Fibroblast of lung (primary cell): ENCODE measurements around the gene SNX2. TPM values are rescaled to one million over a fixed set of nuclear protein-coding genes. Genes with fewer than 3 reads are reported as not detected.
"Not testable (repeated sequence)": the region's sequence is repeated elsewhere in the genome, so short reads cannot be mapped to it uniquely, and the experiment has no call there.

ENCODE experiments used
- DNase-seq, 2 donors: peaks; one replicate each; pipeline versions ENCODE4 v3.0.0 to v3.0.0-alpha.2; 2010; ENCODE audit warnings: low read depth in 2 of 2
- H2AFZ ChIP-seq: 2 replicates; pipeline ENCODE4 v1.5.1; 2012; ENCODE audit warnings: low read length, control low read depth, inconsistent platforms
- H3K27ac ChIP-seq: 2 replicates; pipeline ENCODE4 v1.5.1; 2011; ENCODE audit warnings: low read length, control low read depth; ENCODE audit not compliant: insufficient read depth
- H3K27me3 ChIP-seq: 2 replicates; pipeline ENCODE4 v1.5.1; 2011; ENCODE audit warnings: mild to moderate bottlenecking, low read length; ENCODE audit not compliant: control insufficient read depth, insufficient read depth
- H3K36me3 ChIP-seq: 2 replicates; pipeline ENCODE4 v1.5.1; 2011; ENCODE audit warnings: low read length; ENCODE audit not compliant: control insufficient read depth, insufficient read depth
- H3K4me1 ChIP-seq: 2 replicates; pipeline ENCODE4 v1.5.1; 2011; ENCODE audit warnings: low read length; ENCODE audit not compliant: control insufficient read depth, insufficient read depth; ENCODE audit errors: extremely low read depth
- H3K4me2 ChIP-seq: 2 replicates; pipeline ENCODE4 v1.5.1; 2011; ENCODE audit warnings: low read length, control low read depth; ENCODE audit not compliant: insufficient read depth; ENCODE audit errors: extremely low read depth
- H3K4me3 ChIP-seq, 4 experiments: fragments of 200-600 bp in 1 of 4; sonication (generic) in 1 of 4; replicated peaks in 1 of 4; 2 replicates each; pipeline ENCODE4 v1.5.1; 2011 to 2016; ENCODE audit warnings: low read length in 4 of 4, low read depth in 3 of 4, mild to moderate bottlenecking in 3 of 4, control low read depth in 2 of 4, inconsistent platforms in 1 of 4, mixed read lengths in 1 of 4; ENCODE audit not compliant: insufficient read depth in 1 of 4; ENCODE audit errors: control extremely low read depth in 1 of 4
- H3K79me2 ChIP-seq: 2 replicates; pipeline ENCODE4 v1.5.1; 2012; ENCODE audit warnings: mild to moderate bottlenecking, low read length, inconsistent platforms; ENCODE audit not compliant: control insufficient read depth, insufficient read depth
- H3K9ac ChIP-seq: 2 replicates; pipeline ENCODE4 v1.5.1; 2011; ENCODE audit warnings: mild to moderate bottlenecking, low read length, control low read depth; ENCODE audit not compliant: insufficient read depth
- H3K9me3 ChIP-seq: 2 replicates; pipeline ENCODE4 v1.5.1; 2012; ENCODE audit warnings: low read depth, low read length; ENCODE audit not compliant: control insufficient read depth, insufficient read depth
- H4K20me1 ChIP-seq: 2 replicates; pipeline ENCODE4 v1.5.1; 2011; ENCODE audit warnings: low read length; ENCODE audit not compliant: control insufficient read depth, insufficient read depth; ENCODE audit errors: extremely low read depth
- EZH2 ChIP-seq: IDR thresholded peaks from 2 replicates; pipeline ENCODE4 v1.5.1; 2012; ENCODE audit warnings: low read length, control low read depth, mild to moderate bottlenecking; ENCODE audit errors: missing control alignments
- polyA plus RNA-seq, 2 donors: library from polyadenylated mRNA; depleted of rRNA in 1 of 2; stranded (reverse) in 1 of 2; unstranded in 1 of 2; fragments of >200 nt; gene quantifications; 2 replicates each; pipeline ENCODE4 v1.2.1, GENCODE V29; 2011 to 2012; ENCODE audit warnings: missing spikeins in 1 of 2
- total RNA-seq: library from RNA; depleted of rRNA; stranded (reverse); fragments of >200 nt; gene quantifications from 2 replicates; pipeline ENCODE4 v1.2.1, GENCODE V29; 2014
- TF ChIP-seq, protein P1 (sequence below), 2 donors: IDR thresholded peaks in 1 of 2; conservative IDR thresholded peaks in 1 of 2; 1 replicate in 1 of 2; 2 replicates in 1 of 2; pipeline ENCODE4 v1.5.1; 2011 to 2012; ENCODE audit warnings: low read length in 2 of 2, control low read depth in 1 of 2, inconsistent platforms in 1 of 2, low read depth in 1 of 2, mild to moderate bottlenecking in 1 of 2

Gene SNX2
- total and polyA plus RNA-seq, 2 donors (not counting 1 experiment from before 2014, with no cell fraction given): 73.5 to 123 TPM

DNA sequence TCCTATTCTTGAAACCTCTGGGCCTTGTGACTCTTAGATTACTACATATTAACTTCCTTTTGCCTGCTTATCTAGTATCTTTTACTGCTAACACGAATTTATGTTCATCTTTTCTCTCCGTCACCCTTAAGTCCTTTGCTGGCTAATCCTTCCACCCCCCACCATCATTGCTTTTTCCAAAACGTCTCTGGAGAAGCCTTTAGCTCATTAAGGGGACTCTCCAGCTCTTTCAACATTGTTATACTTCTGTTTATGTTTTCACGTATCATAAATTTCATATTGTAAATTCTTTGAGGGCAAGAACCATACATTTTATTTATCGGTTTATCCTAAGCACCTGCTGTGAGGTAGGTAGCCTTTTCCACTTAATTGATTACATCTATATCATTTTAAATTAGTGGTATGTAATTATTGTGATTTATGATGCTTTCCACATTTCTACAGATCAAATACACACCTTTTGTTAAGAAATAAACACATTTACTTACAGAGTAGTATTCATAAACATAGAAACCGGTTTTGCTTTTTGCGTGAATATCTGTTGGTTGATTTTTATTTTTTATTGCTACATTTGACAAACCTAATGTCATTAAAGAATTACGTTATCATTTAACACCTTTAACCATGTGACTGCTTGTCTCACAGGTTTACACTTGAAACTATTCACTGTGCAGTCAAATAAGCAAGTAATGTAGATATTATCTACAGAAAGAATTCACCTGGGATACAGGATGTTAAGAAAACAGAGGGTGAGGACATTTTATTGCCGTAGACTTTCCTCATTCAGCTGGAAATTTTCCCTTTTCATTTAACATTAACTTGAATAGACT lies 15.4 kb upstream of the SNX2 start:
- no peak for DNase-seq
- TF ChIP-seq, protein P1, sequence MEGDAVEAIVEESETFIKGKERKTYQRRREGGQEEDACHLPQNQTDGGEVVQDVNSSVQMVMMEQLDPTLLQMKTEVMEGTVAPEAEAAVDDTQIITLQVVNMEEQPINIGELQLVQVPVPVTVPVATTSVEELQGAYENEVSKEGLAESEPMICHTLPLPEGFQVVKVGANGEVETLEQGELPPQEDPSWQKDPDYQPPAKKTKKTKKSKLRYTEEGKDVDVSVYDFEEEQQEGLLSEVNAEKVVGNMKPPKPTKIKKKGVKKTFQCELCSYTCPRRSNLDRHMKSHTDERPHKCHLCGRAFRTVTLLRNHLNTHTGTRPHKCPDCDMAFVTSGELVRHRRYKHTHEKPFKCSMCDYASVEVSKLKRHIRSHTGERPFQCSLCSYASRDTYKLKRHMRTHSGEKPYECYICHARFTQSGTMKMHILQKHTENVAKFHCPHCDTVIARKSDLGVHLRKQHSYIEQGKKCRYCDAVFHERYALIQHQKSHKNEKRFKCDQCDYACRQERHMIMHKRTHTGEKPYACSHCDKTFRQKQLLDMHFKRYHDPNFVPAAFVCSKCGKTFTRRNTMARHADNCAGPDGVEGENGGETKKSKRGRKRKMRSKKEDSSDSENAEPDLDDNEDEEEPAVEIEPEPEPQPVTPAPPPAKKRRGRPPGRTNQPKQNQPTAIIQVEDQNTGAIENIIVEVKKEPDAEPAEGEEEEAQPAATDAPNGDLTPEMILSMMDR (conservative IDR thresholded peaks at IDR 0.05 in 1 of 2, IDR thresholded peaks at IDR 0.05 in 1 of 2; ENCODE audit: low read depth in 1 of 2, low read length in 2 of 2): no peak
- no peak for TF ChIP-seq EZH2
- H4K20me1 ChIP-seq: no peaks in the 10 kb centered on the region

DNA sequence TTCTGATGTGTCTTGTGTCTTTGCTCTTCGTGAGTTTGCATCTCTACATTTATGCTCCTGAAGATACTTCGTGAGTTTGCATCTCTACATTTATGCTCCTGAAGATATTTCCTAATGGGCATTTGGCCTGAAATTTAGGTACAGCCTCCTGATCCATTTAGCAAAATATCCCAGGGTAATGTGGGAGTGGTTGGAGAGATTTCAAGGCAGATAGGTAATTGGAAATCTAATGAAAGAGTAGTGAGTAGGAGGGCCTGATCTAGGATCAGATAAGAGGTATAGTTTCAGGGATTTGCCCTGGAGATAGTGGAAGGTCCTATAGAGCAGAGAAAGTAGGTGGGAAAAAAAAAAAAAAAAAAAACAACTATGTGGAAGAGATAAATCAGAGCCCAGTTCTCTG lies 14.6 kb upstream of the SNX2 start:
- H3K27me3 ChIP-seq: no peaks in the 10 kb centered on the region
- no peak for TF ChIP-seq EZH2
- TF ChIP-seq, protein P1 (conservative IDR thresholded peaks at IDR 0.05 in 1 of 2, IDR thresholded peaks at IDR 0.05 in 1 of 2; ENCODE audit: low read depth in 1 of 2, low read length in 2 of 2): no peak
- no peaks in the 10 kb centered on the region for H3K36me3 ChIP-seq
- peaks cover 4% of the 10 kb centered on the region for H3K4me1 ChIP-seq
- no peak overlapping the region for H3K4me3 ChIP-seq
- no peak overlapping the region for H3K4me2 ChIP-seq
- H3K9ac ChIP-seq: no peak overlapping the region
- H3K9me3 ChIP-seq: no peaks in the 10 kb centered on the region
- no peaks in the 10 kb centered on the region for H3K79me2 ChIP-seq
- H4K20me1 ChIP-seq: no peaks in the 10 kb centered on the region
- no peak overlapping the region for H3K27ac ChIP-seq
- no peak overlapping the region for H2AFZ ChIP-seq
- no peak for DNase-seq

More for the DNA sequence above, 15.4 kb upstream of the SNX2 start:
- no peaks in the 10 kb centered on the region for H3K9me3 ChIP-seq
- no peaks in the 10 kb centered on the region for H3K36me3 ChIP-seq
- H3K79me2 ChIP-seq: no peaks in the 10 kb centered on the region
- no peak overlapping the region for H2AFZ ChIP-seq
- H3K27me3 ChIP-seq: no peaks in the 10 kb centered on the region
- no peak overlapping the region for H3K4me2 ChIP-seq
- no peak overlapping the region for H3K4me3 ChIP-seq
- H3K27ac ChIP-seq: no peak overlapping the region
- H3K9ac ChIP-seq: no peak overlapping the region
- H3K4me1 ChIP-seq: peaks cover 4% of the 10 kb centered on the region

DNA sequence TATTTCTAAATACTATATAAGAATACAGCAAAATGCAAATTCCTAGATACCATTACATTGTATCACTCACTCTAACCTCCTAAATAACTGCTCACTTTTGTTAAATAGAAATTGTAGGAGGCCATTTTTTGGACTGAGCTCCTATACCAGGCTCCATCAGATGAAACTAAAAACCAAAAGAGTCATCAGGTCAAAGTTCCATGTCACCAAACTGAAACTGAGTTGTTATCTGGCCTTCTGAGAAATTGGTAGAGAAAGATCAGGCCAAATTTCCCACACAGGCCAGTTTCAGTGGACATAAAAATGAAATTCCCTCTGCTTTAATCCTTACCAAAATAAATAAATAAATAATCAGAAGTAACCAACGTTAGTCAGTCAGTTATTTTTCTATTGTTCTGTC lies 13.8 kb upstream of the SNX2 start:
- H4K20me1 ChIP-seq: no peaks in the 10 kb centered on the region
- H3K9me3 ChIP-seq: no peaks in the 10 kb centered on the region
- no peaks in the 10 kb centered on the region for H3K36me3 ChIP-seq
- no peaks in the 10 kb centered on the region for H3K27me3 ChIP-seq
- TF ChIP-seq, protein P1 (conservative IDR thresholded peaks at IDR 0.05 in 1 of 2, IDR thresholded peaks at IDR 0.05 in 1 of 2; ENCODE audit: low read depth in 1 of 2, low read length in 2 of 2): no peak
- TF ChIP-seq EZH2: no peak
- no peak overlapping the region for H3K4me3 ChIP-seq
- no peak for DNase-seq
- no peaks in the 10 kb centered on the region for H3K79me2 ChIP-seq
- H3K9ac ChIP-seq: no peak overlapping the region
- H2AFZ ChIP-seq: no peak overlapping the region
- H3K27ac ChIP-seq: no peak overlapping the region
- no peak overlapping the region for H3K4me2 ChIP-seq
- H3K4me1 ChIP-seq: no peaks in the 10 kb centered on the region

DNA sequence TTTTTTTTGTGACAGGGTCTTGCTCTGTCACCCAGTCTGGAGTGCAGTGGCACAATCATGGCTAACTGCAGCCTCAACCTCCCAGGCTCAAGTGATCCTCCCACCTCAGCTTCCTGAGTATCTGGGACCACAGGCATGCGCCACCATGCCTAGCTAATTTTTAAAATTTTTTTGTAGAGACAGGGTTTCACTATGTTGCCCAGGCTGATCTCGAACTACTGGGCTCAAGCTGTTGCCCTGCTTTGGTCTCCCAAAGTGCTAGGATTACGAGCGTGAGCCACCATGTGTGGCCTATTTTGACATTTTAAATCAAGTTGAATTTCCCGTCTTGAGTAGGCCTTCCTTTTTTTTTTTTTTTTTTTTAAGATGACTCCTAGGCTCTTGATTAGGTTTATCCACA lies 13.0 kb upstream of the SNX2 start:
- DNase-seq, H2AFZ ChIP-seq, H3K9me3 ChIP-seq, H3K4me1 ChIP-seq, H3K9ac ChIP-seq, H3K79me2 ChIP-seq, H4K20me1 ChIP-seq, H3K27ac ChIP-seq, H3K36me3 ChIP-seq, H3K4me3 ChIP-seq, H3K27me3 ChIP-seq, H3K4me2 ChIP-seq: not testable (repeated sequence)
